Tibial nerve (tissue), 4 donors: ENCODE data around the gene ALS2. TPM values are rescaled to one million over a fixed set of nuclear protein-coding genes. Genes with fewer than 3 reads are reported as not detected.
A peak's percentile ranks its signal among the peaks of the same experiment; 100 is the strongest.

Experiments
- DNase-seq, 2 donors: peaks; one replicate each; pipeline ENCODE4 v3.0.0-alpha.2; 2019; ENCODE audit warnings: low spot score in 2 of 2
- H3K27ac ChIP-seq, 4 donors: fragments of 200-600 bp; sonication (generic) in 3 of 4; one replicate each; pipeline ENCODE4 v1.5.1; 2017 to 2019; ENCODE audit warnings: mild to moderate bottlenecking in 1 of 4
- H3K27me3 ChIP-seq, 2 donors: fragments of 200-600 bp; sonication (generic) in 1 of 2; one replicate each; pipeline versions ENCODE4 v1.5.1 to v1.6.0; 2017 to 2019
- H3K36me3 ChIP-seq, 3 donors: fragments of 200-600 bp; sonication (generic); one replicate each; pipeline ENCODE4 v1.5.1; 2018 to 2019
- H3K4me1 ChIP-seq, 4 donors: fragments of 200-600 bp; sonication (generic) in 3 of 4; one replicate each; pipeline ENCODE4 v1.5.1; 2017 to 2019
- H3K4me3 ChIP-seq, 4 donors: fragments of 200-600 bp; sonication (generic) in 3 of 4; one replicate each; pipeline ENCODE4 v1.5.1; 2017 to 2019; ENCODE audit warnings: mild to moderate bottlenecking in 1 of 4, moderate library complexity in 1 of 4
- H3K9me3 ChIP-seq, 4 donors: fragments of 200-600 bp; sonication (generic) in 3 of 4; one replicate each; pipeline ENCODE4 v1.5.1; 2017 to 2019
- CTCF ChIP-seq, 5 experiments: fragments of 200-600 bp in 3 of 5; fragments of 450-650 bp in 2 of 5; sonication (generic) in 3 of 5; IDR thresholded peaks; one replicate each; pipeline ENCODE4 v1.5.1; 2016 to 2019; ENCODE audit warnings: antibody characterized with exemption in 5 of 5, mild to moderate bottlenecking in 3 of 5, moderate library complexity in 2 of 5
- EP300 ChIP-seq, 2 donors: sonication (generic); formaldehyde crosslinking; IDR thresholded peaks; one replicate each; pipeline ENCODE4 v1.6.1; 2017; ENCODE audit warnings: antibody characterized with exemption in 2 of 2, mild to moderate bottlenecking in 1 of 2
- POLR2A ChIP-seq, 2 donors: fragments of 450-650 bp; IDR thresholded peaks; one replicate each; pipeline ENCODE4 v1.6.1; 2017; ENCODE audit warnings: antibody characterized with exemption in 2 of 2, mild to moderate bottlenecking in 2 of 2, moderate library complexity in 2 of 2
- WGBS, 2 donors: methylation state at CpG; one replicate each; pipeline ENCODE4 v1.1.5; 2018; 5-methylcytosine and 5-hydroxymethylcytosine counted together
- small RNA-seq: library from RNA; depleted of rRNA; stranded (forward); fragments of <200 nt; gene quantifications from one replicate; pipeline ENCODE3, GENCODE V24; 2016
- total RNA-seq, 4 donors: library from RNA; depleted of rRNA; stranded (reverse); fragments of >200 nt; gene quantifications; one replicate each; pipeline ENCODE4 v1.1.0, GENCODE V29; 2016

ALS2 gene
- total RNA-seq, 4 donors from 2014 or later, result 23.5 to 35.8 (median 34.8) TPM

GRCh38 chr2:201656740-201657139, 124.0 kb downstream of the ALS2 start:
- TF ChIP-seq CTCF (IDR thresholded peaks at IDR 0.05) (no peak), EP300 (IDR thresholded peaks at IDR 0.05) (no peak), POLR2A (IDR thresholded peaks at IDR 0.05) (no peak)
- WGBS, 2 donors, result 73 to 76% methylated on average over 5 of the region's 5 CpGs
- H3K4me1 ChIP-seq, result peaks cover 0 to 19% (median 0%) of the 10 kb centered on the region in 4 donors

GRCh38 chr2:201656102-201656501, 124.6 kb downstream of the ALS2 start:
- TF ChIP-seq CTCF (IDR thresholded peaks at IDR 0.05), result no peak
- TF ChIP-seq POLR2A (IDR thresholded peaks at IDR 0.05), result no peak
- TF ChIP-seq EP300 (IDR thresholded peaks at IDR 0.05), result no peak
- no peaks in the 10 kb centered on the region for H3K36me3 ChIP-seq

More at GRCh38 chr2:201656740-201657139, 124.0 kb downstream of the ALS2 start:
- H3K36me3 ChIP-seq, result no peaks in the 10 kb centered on the region
- no peak for DNase-seq
- no peak overlapping the region for H3K27ac ChIP-seq
- no peaks in the 10 kb centered on the region for H3K27me3 ChIP-seq
- no peak overlapping the region for H3K4me3 ChIP-seq
- H3K9me3 ChIP-seq, result no peaks in the 10 kb centered on the region

GRCh38 chr2:201654616-201655384, 125.9 kb downstream of the ALS2 start:
- 49 to 61% methylated on average over 5 of the region's 5 CpGs for WGBS, 2 donors
- H3K27ac ChIP-seq, result no peak overlapping the region

More at GRCh38 chr2:201656102-201656501, 124.6 kb downstream of the ALS2 start:
- Histone ChIP-seq H3K9me3 (no peaks in the 10 kb centered on the region), H3K27me3 (no peaks in the 10 kb centered on the region), H3K27ac (no peak overlapping the region), H3K4me1 (peaks cover 0 to 19% (median 0%) of the 10 kb centered on the region in 4 donors), H3K4me3 (no peak overlapping the region)
- DNase-seq, result no peak
- WGBS, 2 donors, result 94 to 97% methylated on average over 11 of the region's 11 CpGs

GRCh38 chr2:201653221-201653620, 127.5 kb downstream of the ALS2 start:
- H3K4me3 ChIP-seq, result no peak overlapping the region
- WGBS, 2 donors, result 73 to 86% methylated on average over 6 of the region's 6 CpGs
- H3K4me1 ChIP-seq, result peaks cover 0 to 19% (median 0%) of the 10 kb centered on the region in 4 donors
- no peaks in the 10 kb centered on the region for H3K9me3 ChIP-seq
- H3K36me3 ChIP-seq, result no peaks in the 10 kb centered on the region
- H3K27me3 ChIP-seq, result no peaks in the 10 kb centered on the region
- TF ChIP-seq CTCF (IDR thresholded peaks at IDR 0.05) (no peak), POLR2A (IDR thresholded peaks at IDR 0.05) (no peak), EP300 (IDR thresholded peaks at IDR 0.05) (no peak)
- no peak for DNase-seq
- H3K27ac ChIP-seq, result peak overlapping the region in 2 of 4 donors; percentile 39 to 69

More at GRCh38 chr2:201654616-201655384, 125.9 kb downstream of the ALS2 start:
- Histone ChIP-seq H3K4me3 (no peak overlapping the region), H3K9me3 (no peaks in the 10 kb centered on the region), H3K27me3 (no peaks in the 10 kb centered on the region), H3K36me3 (no peaks in the 10 kb centered on the region), H3K4me1 (peaks cover 0 to 19% (median 0%) of the 10 kb centered on the region in 4 donors)
- no peak for TF ChIP-seq CTCF (IDR thresholded peaks at IDR 0.05)
- no peak for TF ChIP-seq POLR2A (IDR thresholded peaks at IDR 0.05)
- TF ChIP-seq EP300 (IDR thresholded peaks at IDR 0.05), result no peak
- no peak for DNase-seq

Small RNA genes within 50 kb of the gene (small RNA-seq; reads per million reads assigned to genes)
- not detected for gene RF00019
- not detected for gene UBE2V1P11

Other genes starting within 250 kb of the ALS2 start
- 10 to 100 TPM in 3 of 4 donors, 1 to 10 TPM in 1; 7.2 to 32.1 (median 21.1) TPM for gene TMEM237, start 137.4 kb downstream of the ALS2 start, total RNA-seq
- under 1 TPM in 2 of 4 donors, not detected in 2; 0.22 to 0.60 TPM for gene MPP4, start 82.3 kb downstream of the ALS2 start, total RNA-seq
- 1 to 10 TPM in 3 of 4 donors, under 1 TPM in 1; 0.90 to 6.5 (median 1.4) TPM for gene CDK15, start 25.6 kb upstream of the ALS2 start, total RNA-seq